Thoracic aorta (tissue), 2 donors: ENCODE results near the gene MYCBPAP. TPM values are rescaled to one million over a fixed set of nuclear protein-coding genes. Genes with fewer than 3 reads are reported as not detected.

ENCODE experiments used
- ATAC-seq: fragments of 150-250 bp; one replicate; pipeline ENCODE4 v1.8.0; 2017; ENCODE audit warnings: low read depth; ENCODE audit not compliant: insufficient number of reproducible peaks, low FRiP score
- DNase-seq: peaks from one replicate; pipeline ENCODE4 v3.0.0-alpha.2; 2020; ENCODE audit warnings: low spot score
- H3K27ac ChIP-seq, 2 donors: fragments of 200-600 bp; sonication (generic); 1 replicate in 1 of 2; 2 replicates in 1 of 2; pipeline ENCODE4 v1.5.1; 2016; ENCODE audit warnings: mild to moderate bottlenecking in 2 of 2, moderate library complexity in 2 of 2
- H3K27me3 ChIP-seq: fragments of 200-600 bp; sonication (generic); replicated peaks from 2 replicates; pipeline ENCODE4 v1.6.0; 2016; ENCODE audit warnings: mild to moderate bottlenecking; ENCODE audit not compliant: insufficient read depth
- H3K36me3 ChIP-seq: fragments of 200-600 bp; sonication (generic); one replicate; pipeline ENCODE4 v1.5.1; 2016
- H3K4me1 ChIP-seq, 2 donors: fragments of 200-600 bp; sonication (generic); 1 replicate in 1 of 2; 2 replicates in 1 of 2; pipeline versions ENCODE4 v1.5.1 to v1.6.0; 2016; ENCODE audit warnings: low read depth in 2 of 2, mild to moderate bottlenecking in 1 of 2; ENCODE audit not compliant: control insufficient read depth in 1 of 2
- H3K4me3 ChIP-seq: fragments of 200-600 bp; sonication (generic); 2 replicates; pipeline ENCODE4 v1.5.1; 2016; ENCODE audit warnings: mild to moderate bottlenecking
- H3K9me3 ChIP-seq: fragments of 200-600 bp; sonication (generic); 2 replicates; pipeline ENCODE4 v1.5.1; 2016
- CTCF ChIP-seq: fragments of 200-600 bp; sonication (generic); IDR thresholded peaks from one replicate; pipeline ENCODE4 v1.5.1; 2019; ENCODE audit warnings: antibody characterized with exemption
- total RNA-seq, 2 donors: library from RNA; depleted of rRNA; stranded (reverse); fragments of >200 nt; gene quantifications; one replicate each; pipeline versions ENCODE4 v1.1.0 to v1.2.3, GENCODE V29; 2016

Gene MYCBPAP
- total RNA-seq, 2 donors from 2014 or later, result 0.56 to 0.68 TPM

GRCh38 chr17:50559674-50560184 lies 51.5 kb downstream of the MYCBPAP start:
- no peak for ATAC-seq
- no peaks in the 10 kb centered on the region for H3K9me3 ChIP-seq
- no peak for TF ChIP-seq CTCF
- H3K36me3 ChIP-seq, result peaks cover 12% of the 10 kb centered on the region
- DNase-seq, result peak; percentile 38
- peaks cover 5% of the 10 kb centered on the region for H3K27me3 ChIP-seq
- peak overlapping the region; percentile 75 for H3K4me3 ChIP-seq
- H3K4me1 ChIP-seq, result peaks cover 27 to 39% of the 10 kb centered on the region in 2 donors
- H3K27ac ChIP-seq, result no peak overlapping the region

GRCh38 chr17:50560185-50560824 lies 52.1 kb downstream of the MYCBPAP start, which contains the start of gene CACNA1G:
TSS of gene CACNA1G (plus strand) at chr17:50560715. CDS start at chr17:50561460, 745 bp downstream.
- Histone ChIP-seq H3K36me3 (peaks cover 8% of the 10 kb centered on the region), H3K27ac (no peak within 1 kb of the TSS), H3K4me3 (peak within 1 kb of the TSS; percentile 75), H3K27me3 (peaks cover 5% of the 10 kb centered on the region), H3K9me3 (no peaks in the 10 kb centered on the region), H3K4me1 (peaks cover 27 to 45% of the 10 kb centered on the region in 2 donors)
- ATAC-seq (peak; percentile 39), DNase-seq (peak; percentile 69)
- TF ChIP-seq CTCF, result no peak

DNA sequence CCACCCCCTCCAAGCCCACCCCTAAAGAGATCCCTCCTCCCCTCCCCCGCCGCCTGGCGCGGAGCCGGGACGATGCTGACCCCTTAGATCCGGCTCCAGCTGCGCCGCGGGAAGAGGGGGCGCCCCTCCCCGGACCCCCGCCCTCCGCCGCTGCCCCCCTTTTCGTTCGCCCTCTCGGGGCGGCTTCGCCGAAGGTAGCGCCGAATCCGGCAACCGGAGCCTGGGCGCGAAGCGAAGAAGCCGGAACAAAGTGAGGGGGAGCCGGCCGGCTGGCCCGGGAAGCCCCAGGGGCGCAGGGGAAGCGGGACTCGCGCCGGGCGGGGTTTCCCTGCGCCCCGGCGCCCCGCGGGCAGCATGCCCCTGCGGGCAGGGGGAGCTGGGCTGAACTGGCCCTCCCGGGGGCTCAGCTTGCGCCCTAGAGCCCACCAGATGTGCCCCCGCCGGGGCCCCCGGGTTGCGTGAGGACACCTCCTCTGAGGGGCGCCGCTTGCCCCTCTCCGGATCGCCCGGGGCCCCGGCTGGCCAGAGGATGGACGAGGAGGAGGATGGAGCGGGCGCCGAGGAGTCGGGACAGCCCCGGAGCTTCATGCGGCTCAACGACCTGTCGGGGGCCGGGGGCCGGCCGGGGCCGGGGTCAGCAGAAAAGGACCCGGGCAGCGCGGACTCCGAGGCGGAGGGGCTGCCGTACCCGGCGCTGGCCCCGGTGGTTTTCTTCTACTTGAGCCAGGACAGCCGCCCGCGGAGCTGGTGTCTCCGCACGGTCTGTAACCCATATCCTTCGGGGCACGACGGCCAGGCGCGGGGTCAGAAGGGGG lies 52.9 kb downstream of the MYCBPAP start:
- no peak for ATAC-seq
- no peak for TF ChIP-seq CTCF
- Histone ChIP-seq H3K36me3 (no peaks in the 10 kb centered on the region), H3K9me3 (no peaks in the 10 kb centered on the region), H3K4me3 (peak overlapping the region; percentile 75), H3K27ac (no peak overlapping the region), H3K4me1 (peaks cover 27 to 50% of the 10 kb centered on the region in 2 donors), H3K27me3 (peaks cover 5% of the 10 kb centered on the region)
- DNase-seq, result no peak

- peaks cover 5% of the 10 kb centered on the region for H3K27me3 ChIP-seq
- no peak overlapping the region for H3K27ac ChIP-seq
- H3K4me1 ChIP-seq, result peaks cover 27 to 50% of the 10 kb centered on the region in 2 donors
- DNase-seq (no peak), ATAC-seq (no peak)
- no peaks in the 10 kb centered on the region for H3K36me3 ChIP-seq
- TF ChIP-seq CTCF, result no peak
- H3K4me3 ChIP-seq, result peak overlapping the region; percentile 75
- no peaks in the 10 kb centered on the region for H3K9me3 ChIP-seq
Measured at GRCh38 chr17:50561746-50562141, 53.5 kb downstream of the MYCBPAP start.
